Skeletal muscle satellite cell (primary cell): Measurements from ENCODE around the gene PODXL.

Source experiments
- H3K27me3 ChIP-seq: 2 replicates; pipeline ENCODE4 v1.7.0; 2013; ENCODE audit warnings: low read length; ENCODE audit not compliant: control insufficient read depth, insufficient read depth
- H3K36me3 ChIP-seq: 2 replicates; pipeline ENCODE4 v1.7.0; 2013; ENCODE audit warnings: mild to moderate bottlenecking, control low read depth, low read length; ENCODE audit not compliant: insufficient read depth
- H3K4me1 ChIP-seq: 2 replicates; pipeline ENCODE4 v1.7.0; 2013; ENCODE audit warnings: low read length; ENCODE audit not compliant: control insufficient read depth, insufficient read depth
- H3K4me2 ChIP-seq: 2 replicates; pipeline ENCODE4 v1.7.0; 2013; ENCODE audit warnings: mild to moderate bottlenecking, low read length
- H3K4me3 ChIP-seq: 2 replicates; pipeline ENCODE4 v1.7.0; 2013; ENCODE audit warnings: low read length
- H3K9ac ChIP-seq: 2 replicates; pipeline ENCODE4 v1.7.0; 2013; ENCODE audit warnings: mild to moderate bottlenecking, low read depth, low read length, moderate library complexity
- H3K9me3 ChIP-seq: replicated peaks from 2 replicates; pipeline ENCODE4 v1.7.0; 2013; ENCODE audit warnings: mild to moderate bottlenecking, control low read depth, low read length

PODXL gene

GRCh38 chr7:131498237-131498885 is 58.1 kb downstream of the PODXL start:
- peaks cover 15% of the 10 kb centered on the region for H3K4me1 ChIP-seq
- H3K9me3 ChIP-seq: no peaks in the 10 kb centered on the region
- no peak overlapping the region for H3K4me3 ChIP-seq
- no peaks in the 10 kb centered on the region for H3K27me3 ChIP-seq
- H3K9ac ChIP-seq: no peak overlapping the region
- H3K4me2 ChIP-seq: no peak overlapping the region
- H3K36me3 ChIP-seq: peaks cover 14% of the 10 kb centered on the region

GRCh38 chr7:131497454-131497853 is 59.0 kb downstream of the PODXL start:
- Histone ChIP-seq H3K4me2 (no peak overlapping the region), H3K4me1 (peaks cover 12% of the 10 kb centered on the region), H3K36me3 (peaks cover 14% of the 10 kb centered on the region), H3K9me3 (no peaks in the 10 kb centered on the region), H3K4me3 (no peak overlapping the region), H3K9ac (no peak overlapping the region), H3K27me3 (no peaks in the 10 kb centered on the region)

- no peak overlapping the region for H3K4me2 ChIP-seq
- H3K4me3 ChIP-seq: no peak overlapping the region
- H3K4me1 ChIP-seq: peaks cover 12% of the 10 kb centered on the region
- no peaks in the 10 kb centered on the region for H3K9me3 ChIP-seq
- H3K27me3 ChIP-seq: no peaks in the 10 kb centered on the region
- no peak overlapping the region for H3K9ac ChIP-seq
- peaks cover 14% of the 10 kb centered on the region for H3K36me3 ChIP-seq
These were observed 60.5 kb downstream of the PODXL start for GRCh38 chr7:131495669-131496498.

- no peaks in the 10 kb centered on the region for H3K27me3 ChIP-seq
- H3K9ac ChIP-seq: no peak overlapping the region
- H3K4me2 ChIP-seq: no peak overlapping the region
- no peaks in the 10 kb centered on the region for H3K9me3 ChIP-seq
- H3K36me3 ChIP-seq: peaks cover 3% of the 10 kb centered on the region
- H3K4me1 ChIP-seq: peaks cover 12% of the 10 kb centered on the region
- no peak overlapping the region for H3K4me3 ChIP-seq
These were observed 62.2 kb downstream of the PODXL start for GRCh38 chr7:131494182-131494581.

GRCh38 chr7:131493581-131493980 is 62.8 kb downstream of the PODXL start:
- Histone ChIP-seq H3K9ac (no peak overlapping the region), H3K4me1 (peaks cover 12% of the 10 kb centered on the region), H3K4me3 (no peak overlapping the region), H3K9me3 (no peaks in the 10 kb centered on the region), H3K27me3 (no peaks in the 10 kb centered on the region), H3K36me3 (peaks cover 3% of the 10 kb centered on the region), H3K4me2 (no peak overlapping the region)

GRCh38 chr7:131493081-131493480 is 63.3 kb downstream of the PODXL start:
- Histone ChIP-seq H3K4me1 (peaks cover 12% of the 10 kb centered on the region), H3K4me3 (no peak overlapping the region), H3K27me3 (no peaks in the 10 kb centered on the region), H3K4me2 (no peak overlapping the region), H3K9me3 (no peaks in the 10 kb centered on the region), H3K9ac (no peak overlapping the region), H3K36me3 (peaks cover 3% of the 10 kb centered on the region)

GRCh38 chr7:131489881-131490280 is 66.5 kb downstream of the PODXL start:
- Histone ChIP-seq H3K4me2 (no peak overlapping the region), H3K27me3 (no peaks in the 10 kb centered on the region), H3K36me3 (no peaks in the 10 kb centered on the region), H3K4me3 (no peak overlapping the region), H3K4me1 (peaks cover 12% of the 10 kb centered on the region), H3K9ac (no peak overlapping the region), H3K9me3 (no peaks in the 10 kb centered on the region)

- Histone ChIP-seq H3K4me3 (no peak overlapping the region), H3K4me1 (peaks cover 12% of the 10 kb centered on the region), H3K36me3 (no peaks in the 10 kb centered on the region), H3K9ac (no peak overlapping the region), H3K27me3 (no peaks in the 10 kb centered on the region), H3K4me2 (no peak overlapping the region), H3K9me3 (no peaks in the 10 kb centered on the region)
These were observed 67.2 kb downstream of the PODXL start for GRCh38 chr7:131489196-131489595.

GRCh38 chr7:131488361-131488760 is 68.1 kb downstream of the PODXL start:
- Histone ChIP-seq H3K9ac (no peak overlapping the region), H3K36me3 (no peaks in the 10 kb centered on the region), H3K4me3 (no peak overlapping the region), H3K4me1 (peaks cover 12% of the 10 kb centered on the region), H3K4me2 (no peak overlapping the region), H3K9me3 (no peaks in the 10 kb centered on the region), H3K27me3 (no peaks in the 10 kb centered on the region)

- no peak overlapping the region for H3K4me2 ChIP-seq
- no peak overlapping the region for H3K9ac ChIP-seq
- H3K36me3 ChIP-seq: no peaks in the 10 kb centered on the region
- H3K27me3 ChIP-seq: no peaks in the 10 kb centered on the region
- H3K4me3 ChIP-seq: no peak overlapping the region
- no peaks in the 10 kb centered on the region for H3K9me3 ChIP-seq
- peaks cover 4% of the 10 kb centered on the region for H3K4me1 ChIP-seq
These were observed 69.2 kb downstream of the PODXL start for GRCh38 chr7:131487217-131487616.

GRCh38 chr7:131486346-131486745 is 70.1 kb downstream of the PODXL start:
- Histone ChIP-seq H3K27me3 (no peaks in the 10 kb centered on the region), H3K9ac (no peak overlapping the region), H3K4me3 (no peak overlapping the region), H3K9me3 (no peaks in the 10 kb centered on the region), H3K36me3 (no peaks in the 10 kb centered on the region), H3K4me1 (no peaks in the 10 kb centered on the region), H3K4me2 (no peak overlapping the region)

GRCh38 chr7:131483586-131483985 is 72.8 kb downstream of the PODXL start:
- peaks cover 15% of the 10 kb centered on the region for H3K4me1 ChIP-seq
- no peaks in the 10 kb centered on the region for H3K27me3 ChIP-seq
- H3K4me3 ChIP-seq: no peak overlapping the region
- H3K4me2 ChIP-seq: no peak overlapping the region
- H3K36me3 ChIP-seq: peaks cover 3% of the 10 kb centered on the region
- no peak overlapping the region for H3K9ac ChIP-seq
- H3K9me3 ChIP-seq: no peaks in the 10 kb centered on the region
